GM21619 (cell line): Measurements from ENCODE around the gene C15orf39.

Source experiments
- ATAC-seq: cut with Tn5 transposase; IDR thresholded peaks from one replicate; pipeline ENCODE4 v1.9.1; 2021; ENCODE audit not compliant: unreplicated experiment

Gene C15orf39

GRCh38 chr15:75171408-75171807 is 30.3 kb upstream of the C15orf39 start:
- no peak for ATAC-seq

DNA sequence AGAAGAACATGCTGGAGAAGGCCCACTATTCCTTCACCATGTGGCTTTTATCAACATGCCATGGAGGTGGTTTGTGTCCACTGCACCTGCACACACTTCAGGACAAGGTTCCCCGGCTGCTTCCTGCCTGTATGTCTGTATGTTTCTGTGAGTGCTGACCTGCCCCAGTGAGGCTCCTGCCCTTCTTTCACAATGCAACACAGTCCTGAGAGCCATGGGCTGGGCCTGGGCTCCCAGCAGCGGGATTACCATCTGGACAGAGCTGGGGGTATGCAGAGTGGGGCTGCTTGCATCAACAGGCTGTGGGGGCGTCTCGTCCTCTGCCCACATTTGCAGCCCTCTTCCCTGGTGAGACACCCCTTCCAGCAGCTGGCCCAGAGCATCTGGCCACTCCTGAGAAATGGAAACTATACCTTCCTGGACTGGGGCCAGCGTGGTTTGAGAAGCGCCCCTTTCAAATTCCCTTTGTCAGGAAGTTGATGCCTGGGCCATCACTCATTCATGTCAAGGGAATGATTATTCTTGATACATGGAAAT is 29.3 kb upstream of the C15orf39 start:
- ATAC-seq, result no peak

GRCh38 chr15:75174102-75174501 is 27.6 kb upstream of the C15orf39 start:
- no peak for ATAC-seq

DNA sequence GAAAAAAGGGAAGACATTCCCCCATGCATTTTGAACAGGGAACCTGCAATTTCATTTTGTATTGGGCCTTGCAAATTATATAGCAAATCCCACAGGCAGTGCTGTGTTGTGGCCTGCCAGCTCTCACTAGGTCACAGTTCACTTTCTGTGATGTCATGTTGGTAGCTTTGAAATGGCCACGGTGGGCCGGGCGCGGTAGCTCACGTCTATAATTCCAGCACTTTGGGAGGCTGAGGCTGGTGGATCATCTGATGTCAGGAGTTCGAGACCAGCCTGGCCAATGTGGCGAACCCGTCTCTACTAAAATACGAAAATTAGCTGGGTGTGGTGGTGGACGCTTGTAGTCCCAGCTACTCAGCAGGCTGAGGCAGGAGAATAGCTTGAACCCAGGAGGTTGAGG is 27.0 kb upstream of the C15orf39 start:
- ATAC-seq, result no peak

DNA sequence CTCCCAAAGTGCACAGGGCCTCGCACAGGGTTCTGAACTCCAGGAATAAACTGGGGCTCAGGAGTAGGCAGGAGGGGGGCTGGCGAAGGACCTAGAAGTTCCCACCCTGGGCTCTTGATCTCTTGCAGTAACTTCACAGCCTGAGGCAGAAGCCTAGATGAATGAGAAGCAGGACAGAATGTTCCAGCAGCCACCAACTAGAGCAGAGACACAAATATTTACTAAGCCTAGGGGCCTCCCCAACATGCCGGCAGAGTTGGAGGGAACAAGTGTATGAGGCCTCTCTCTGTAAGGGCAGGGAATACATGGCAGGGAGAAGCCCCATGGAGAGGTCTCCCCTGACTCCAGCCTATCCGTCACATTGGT is 25.3 kb upstream of the C15orf39 start:
- no peak for ATAC-seq

- no peak for ATAC-seq
Measured at GRCh38 chr15:75177360-75178071, 24.2 kb upstream of the C15orf39 start.

DNA sequence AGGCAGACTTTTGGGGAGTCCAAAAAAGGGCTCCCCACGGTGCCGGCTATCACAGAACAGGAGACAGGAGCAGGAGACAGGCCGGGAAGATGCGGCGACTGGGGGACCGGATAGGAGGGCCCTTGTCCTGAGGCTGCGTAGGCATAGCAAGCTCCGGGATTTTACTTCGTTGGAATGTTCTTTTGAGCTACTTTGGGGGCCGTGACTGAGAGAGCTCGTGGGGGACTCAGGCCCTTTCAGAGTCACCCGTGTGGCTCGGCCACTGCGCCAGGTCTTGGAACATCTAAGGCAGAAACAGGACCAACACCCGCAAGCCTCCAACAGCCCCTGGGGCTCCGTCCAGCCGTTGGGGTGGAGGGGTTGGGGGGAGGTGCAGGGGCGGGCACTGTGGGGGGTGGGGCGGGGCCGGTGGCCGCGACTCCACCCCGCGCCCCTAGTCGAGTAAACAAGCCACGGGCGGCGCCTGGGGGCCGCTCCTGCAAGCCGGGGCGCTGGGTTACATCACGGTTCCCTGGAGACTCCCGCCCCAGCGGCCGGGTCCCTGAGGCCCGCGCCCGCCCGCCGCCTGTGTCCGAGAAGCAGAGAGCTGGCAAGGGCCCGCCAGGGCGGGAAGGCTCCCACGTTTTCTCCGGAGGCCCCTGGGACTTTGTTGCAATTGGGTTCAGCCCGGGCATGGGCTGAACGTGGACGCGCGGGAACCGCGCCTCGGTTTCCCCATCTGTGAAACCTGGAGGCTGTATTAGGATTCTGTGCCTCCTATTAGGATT is 23.3 kb upstream of the C15orf39 start:
- ATAC-seq, result no peak

DNA sequence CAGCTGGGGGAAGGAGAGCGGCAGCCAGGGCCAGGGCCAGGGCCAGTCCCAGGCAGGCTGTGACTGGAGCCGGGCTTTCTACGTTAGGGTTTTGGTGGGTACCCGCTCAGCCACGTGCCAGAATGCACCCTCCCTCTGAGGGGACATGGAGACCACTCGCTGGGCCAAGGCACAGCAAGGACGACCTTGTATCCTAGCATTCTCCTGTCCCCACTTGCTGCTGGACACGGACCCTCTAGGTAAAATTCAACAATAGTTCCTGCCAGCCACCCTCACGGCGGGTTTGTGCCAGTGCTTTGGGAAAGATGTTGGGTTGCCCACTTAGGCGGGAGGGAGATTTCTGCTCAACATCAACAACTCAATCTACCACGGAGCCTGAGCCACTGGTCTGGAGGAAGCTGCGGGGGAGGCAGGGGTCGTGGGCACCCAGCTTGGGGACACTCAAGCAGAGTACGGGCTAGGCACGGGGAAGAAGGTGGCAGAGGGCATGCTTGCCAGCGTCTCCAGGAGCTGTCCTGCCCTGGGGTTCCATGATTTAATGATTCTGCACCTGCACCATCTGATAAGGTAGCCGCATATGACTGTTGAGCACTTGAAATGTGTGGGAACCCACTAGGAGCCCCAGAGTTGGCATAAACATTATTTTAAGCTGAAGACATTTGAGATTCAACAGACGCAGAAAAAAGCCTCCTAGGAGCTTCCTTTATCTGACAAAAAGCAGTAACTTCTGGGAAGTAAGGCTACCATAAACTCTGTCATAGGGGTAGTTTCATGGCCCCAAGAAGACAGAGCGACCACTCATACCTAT is 22.5 kb upstream of the C15orf39 start:
- no peak for ATAC-seq

DNA sequence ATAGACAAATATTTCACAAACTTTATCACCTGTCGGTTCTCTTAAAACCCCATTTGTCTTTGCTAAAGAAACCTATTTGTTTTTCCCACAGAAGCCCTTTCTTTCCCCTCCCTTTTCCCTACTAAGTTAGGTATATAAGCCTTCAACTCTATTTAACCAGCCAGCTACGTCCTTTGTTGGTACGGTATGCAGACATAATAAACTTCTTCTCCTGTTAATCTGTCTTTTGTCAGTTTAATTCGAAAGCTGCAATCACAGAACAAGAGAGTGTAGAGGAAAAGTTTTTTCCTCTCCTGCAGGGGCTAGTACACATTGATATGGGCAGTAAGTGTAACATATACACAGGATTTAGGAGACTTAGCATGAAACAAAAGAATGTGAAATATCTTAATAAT is 21.9 kb upstream of the C15orf39 start:
- ATAC-seq, result no peak

- no peak for ATAC-seq
Measured at GRCh38 chr15:75181780-75182179, 19.9 kb upstream of the C15orf39 start.

DNA sequence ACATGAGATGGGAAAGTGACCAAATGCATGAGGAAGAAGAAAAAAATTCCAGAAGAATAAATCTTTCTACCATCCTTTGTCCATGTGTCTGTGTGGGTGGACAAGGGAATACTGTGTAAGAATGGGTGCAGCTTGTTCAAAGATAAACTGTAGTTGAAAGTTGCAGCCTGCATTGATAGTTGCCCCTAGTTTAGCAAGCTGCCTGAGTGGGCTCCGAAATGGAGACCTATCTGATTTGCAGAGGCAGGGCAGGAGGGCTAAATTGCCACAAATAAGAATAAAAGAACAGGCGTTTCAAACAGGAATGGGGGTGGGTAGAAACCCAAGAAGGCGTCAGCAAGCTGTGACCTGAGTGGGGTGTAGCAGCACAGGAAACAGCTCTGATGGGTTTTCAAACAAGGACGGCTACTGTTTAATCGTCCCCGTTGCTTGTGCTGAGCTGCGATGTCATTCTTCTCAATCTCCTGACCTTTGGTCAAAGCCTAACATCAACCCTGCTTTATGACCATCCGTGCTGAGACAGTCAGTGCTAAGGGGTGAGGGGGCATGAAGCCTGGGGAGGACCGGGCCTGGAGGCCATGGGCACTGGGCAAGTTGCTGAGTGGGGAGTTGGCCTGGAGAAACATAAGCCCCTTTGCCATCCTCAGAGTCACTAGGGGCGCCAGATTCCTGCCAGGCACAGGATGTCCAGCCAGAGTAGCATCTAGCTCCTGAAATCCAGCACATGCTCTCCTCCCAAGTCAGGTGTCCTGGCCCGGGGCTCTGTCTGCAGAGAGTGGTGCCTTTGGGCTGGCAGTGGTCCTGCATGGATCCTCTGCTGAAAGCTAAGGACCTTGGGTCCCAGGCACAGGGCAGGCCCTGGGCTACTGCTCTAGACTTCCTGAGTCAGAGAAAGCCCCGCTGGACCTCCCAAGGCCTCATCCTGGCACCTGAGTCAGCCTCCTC is 19.2 kb upstream of the C15orf39 start:
- no peak for ATAC-seq

DNA sequence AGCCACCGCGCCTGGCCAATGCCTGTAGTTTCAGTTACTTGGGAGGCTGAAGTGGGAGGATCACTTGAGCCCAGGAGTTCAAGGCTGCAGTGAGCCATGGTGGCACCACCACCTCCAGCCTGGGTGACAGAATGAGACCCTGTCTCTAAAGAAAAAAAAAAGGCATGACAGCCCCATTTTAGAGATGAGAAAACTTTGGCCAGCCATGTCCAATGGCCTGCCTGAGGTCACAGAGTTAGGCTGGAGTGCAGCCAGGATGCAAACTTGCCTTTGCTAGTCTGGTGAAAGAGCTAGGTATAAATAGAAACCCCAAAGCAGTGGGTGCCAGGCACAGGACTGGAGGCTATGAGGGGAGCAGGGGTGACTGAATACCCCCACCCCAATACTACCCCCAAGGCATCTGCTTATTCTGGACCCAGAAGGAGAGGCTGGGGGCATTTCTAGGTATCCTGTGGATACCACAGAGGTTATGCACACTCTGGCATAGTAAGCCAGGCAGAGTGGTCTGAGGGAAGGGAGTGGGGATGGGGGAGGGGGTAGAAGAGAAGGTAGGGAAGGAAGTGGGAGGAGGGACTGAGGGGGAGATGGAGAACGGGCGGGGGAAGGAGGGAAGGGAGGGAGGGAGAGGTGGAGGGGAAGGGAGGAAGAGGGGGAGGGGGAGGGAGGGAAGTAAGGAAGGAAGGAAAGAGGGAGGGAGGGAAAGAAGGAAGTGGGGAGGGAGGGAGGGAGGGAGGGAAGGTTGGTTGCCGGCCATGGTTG is 16.2 kb upstream of the C15orf39 start:
- ATAC-seq, result no peak

DNA sequence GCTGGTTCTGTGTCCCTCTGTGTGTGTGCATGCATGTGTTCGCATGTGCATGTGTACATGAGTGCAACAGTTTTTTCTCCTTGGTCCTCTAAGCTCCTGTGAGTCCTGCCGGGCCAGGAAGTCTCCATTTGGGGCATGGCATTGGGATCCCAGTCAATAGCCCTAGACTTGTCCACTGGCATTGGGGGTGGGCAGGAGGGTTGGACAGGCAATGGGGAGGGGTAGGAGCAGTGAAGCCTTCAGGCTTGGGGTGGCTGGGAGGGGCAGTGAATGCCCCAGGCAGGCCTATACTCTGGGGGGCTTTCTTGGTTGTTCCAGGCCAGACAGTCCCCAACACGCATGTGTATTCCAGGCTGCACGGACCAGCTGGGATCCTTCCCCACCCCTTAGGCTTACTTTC is 15.6 kb upstream of the C15orf39 start:
- ATAC-seq, result no peak

DNA sequence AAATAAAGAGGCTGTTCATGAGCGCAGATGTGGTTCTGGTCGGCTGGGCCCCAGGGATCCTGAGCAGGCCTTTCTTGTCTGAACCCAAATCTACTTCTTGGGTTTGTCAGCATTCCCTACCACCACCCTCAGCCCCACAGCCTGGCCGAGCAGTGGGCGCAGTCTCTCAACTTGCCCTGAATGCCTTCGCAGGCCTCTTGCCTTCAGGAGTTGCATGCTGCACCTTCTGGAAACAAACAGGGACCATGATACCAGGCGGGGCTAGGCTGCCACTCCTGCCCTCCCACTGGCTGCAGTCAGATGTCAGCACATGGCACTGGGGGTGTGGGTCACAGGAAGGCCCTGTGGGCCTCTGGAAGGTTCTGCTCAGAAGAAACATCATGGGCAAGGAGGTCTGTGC is 13.2 kb upstream of the C15orf39 start:
- no peak for ATAC-seq

DNA sequence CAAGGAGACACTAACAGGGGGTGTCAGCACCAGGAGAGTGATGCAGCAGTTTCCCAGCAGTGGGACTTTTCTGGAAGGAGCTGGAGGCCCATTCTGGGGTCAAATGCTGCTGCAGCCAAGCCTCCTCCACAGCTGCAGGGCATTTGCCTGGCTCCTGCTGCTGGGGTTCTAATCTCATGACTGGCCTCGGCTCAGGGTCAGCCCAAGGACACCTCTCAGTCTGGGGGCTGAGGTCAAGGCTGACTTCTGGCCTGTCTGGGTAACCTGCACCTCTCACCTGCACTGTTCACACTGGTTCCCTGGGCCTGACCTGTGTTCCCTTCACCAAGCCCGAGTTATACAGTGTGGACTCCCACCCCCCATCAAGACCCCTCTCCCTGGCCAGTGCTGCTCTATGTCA is 10.4 kb upstream of the C15orf39 start:
- ATAC-seq, result no peak

DNA sequence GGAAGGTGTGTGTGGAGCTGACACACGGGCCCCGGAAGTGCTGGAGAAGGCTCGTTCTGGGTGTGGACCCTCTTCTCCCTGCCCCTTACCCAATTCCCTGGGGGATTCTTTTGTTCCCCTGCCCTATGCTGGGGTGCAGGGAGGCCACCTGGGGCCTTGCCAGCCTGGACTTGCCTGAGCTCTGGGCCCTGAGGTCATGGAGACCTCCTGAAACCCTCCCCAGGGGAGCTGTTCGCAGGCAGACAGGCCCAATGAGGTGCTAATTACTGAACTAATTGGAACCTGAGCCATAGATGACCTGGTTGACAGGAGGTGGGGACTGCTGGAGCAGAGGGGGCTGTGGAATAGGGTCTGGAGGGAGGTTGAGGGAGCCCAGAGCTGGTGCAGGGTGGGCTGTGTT is 9.4 kb upstream of the C15orf39 start:
- no peak for ATAC-seq

DNA sequence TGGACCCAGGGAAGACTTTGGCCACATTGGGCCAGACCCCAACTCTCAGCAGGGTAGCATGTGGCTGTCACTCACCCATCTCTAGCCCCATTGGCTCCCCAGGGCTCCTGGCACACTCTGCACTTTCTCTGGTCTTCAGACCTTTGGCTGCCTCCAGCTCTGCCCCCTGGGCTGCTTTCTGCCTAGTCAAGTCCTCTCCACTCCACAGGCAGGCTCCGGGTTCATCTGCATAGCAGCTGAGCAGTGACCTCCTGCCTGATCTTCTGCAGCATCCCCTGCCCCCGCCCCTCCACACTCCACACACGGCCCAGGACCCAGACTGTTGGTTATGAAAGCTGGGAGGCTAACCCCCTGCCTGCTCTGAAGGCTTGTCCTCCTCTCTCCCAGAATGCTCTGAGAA is 8.4 kb upstream of the C15orf39 start:
- no peak for ATAC-seq

GRCh38 chr15:75193976-75194375 is 7.7 kb upstream of the C15orf39 start:
- no peak for ATAC-seq

- ATAC-seq, result no peak
Measured at GRCh38 chr15:75194397-75194796, 7.3 kb upstream of the C15orf39 start.
